GM19025 (cell line): Measurements from ENCODE around the gene NPIPB4.
"Not testable (repeated sequence)": the region's sequence is repeated elsewhere in the genome, so short reads cannot be mapped to it uniquely, and the experiment has no call there.

Experiments
- ATAC-seq: cut with Tn5 transposase; IDR thresholded peaks from one replicate; pipeline ENCODE4 v1.9.1; 2021; ENCODE audit warnings: mild to moderate bottlenecking, low read depth, moderate library complexity; ENCODE audit not compliant: unreplicated experiment

Gene NPIPB4

DNA sequence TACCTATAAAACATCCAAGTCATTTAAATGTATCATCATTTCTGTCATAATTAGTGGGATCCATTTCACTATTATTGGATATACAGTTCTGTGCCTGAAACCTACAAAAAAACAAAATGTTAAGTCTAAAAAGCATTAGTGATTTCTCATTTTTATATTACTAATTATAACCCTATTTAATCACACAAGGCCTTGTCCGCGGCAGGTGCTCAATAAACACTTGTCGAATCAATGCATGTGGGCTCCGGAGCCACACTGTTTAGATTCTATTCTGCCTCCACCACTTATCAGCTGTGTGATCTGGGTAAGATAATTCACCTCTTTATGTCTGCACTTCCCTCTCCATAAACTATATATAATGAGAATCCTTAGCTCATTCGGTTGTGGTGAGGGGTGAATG lies at the start of gene NPIPB4:
Gene NPIPB4 (minus strand): TSS at position 101 of the 400 bp plus-strand sequence. CDS start 378 bp downstream, outside the sequence.
- not testable (repeated sequence) for ATAC-seq

DNA sequence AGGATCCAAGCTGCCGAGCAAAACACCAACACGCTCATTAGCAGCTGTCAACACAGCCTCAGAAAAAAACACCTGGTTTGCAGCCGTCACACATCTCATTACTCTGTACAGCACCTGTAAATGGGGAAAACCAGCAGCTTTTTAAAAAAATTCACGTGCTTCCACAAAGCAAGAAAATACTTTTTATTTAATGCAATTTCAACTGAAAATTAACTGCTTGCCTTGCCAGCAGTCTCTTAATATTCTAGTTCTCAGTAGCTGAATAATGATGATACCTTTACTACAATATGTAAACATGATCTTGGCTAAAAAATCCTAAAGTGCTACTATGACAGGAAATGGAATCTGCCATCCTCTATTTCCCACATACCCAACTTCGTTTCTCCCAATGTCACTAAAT lies 41.4 kb upstream of the NPIPB4 start:
- ATAC-seq: not testable (repeated sequence)

DNA sequence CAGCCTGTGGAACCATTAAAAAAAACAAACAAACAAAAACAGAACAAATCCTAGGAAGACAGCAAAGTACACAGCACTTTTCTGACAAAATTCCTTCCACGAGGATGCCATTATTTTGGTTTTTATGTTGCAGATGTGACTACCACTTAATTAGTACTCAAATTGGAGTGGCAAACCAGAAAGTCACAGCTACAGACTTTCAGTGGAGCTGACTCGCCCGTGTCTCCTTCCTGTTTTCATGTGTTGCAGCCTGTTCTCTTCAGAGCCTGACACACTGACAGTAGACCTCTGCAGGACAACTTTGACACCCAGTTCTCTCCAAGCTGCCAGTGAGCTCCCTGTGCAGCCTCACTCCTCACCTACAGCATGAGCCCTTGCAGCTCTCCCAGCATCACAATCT lies 24.4 kb upstream of the NPIPB4 start:
- ATAC-seq: not testable (repeated sequence)

DNA sequence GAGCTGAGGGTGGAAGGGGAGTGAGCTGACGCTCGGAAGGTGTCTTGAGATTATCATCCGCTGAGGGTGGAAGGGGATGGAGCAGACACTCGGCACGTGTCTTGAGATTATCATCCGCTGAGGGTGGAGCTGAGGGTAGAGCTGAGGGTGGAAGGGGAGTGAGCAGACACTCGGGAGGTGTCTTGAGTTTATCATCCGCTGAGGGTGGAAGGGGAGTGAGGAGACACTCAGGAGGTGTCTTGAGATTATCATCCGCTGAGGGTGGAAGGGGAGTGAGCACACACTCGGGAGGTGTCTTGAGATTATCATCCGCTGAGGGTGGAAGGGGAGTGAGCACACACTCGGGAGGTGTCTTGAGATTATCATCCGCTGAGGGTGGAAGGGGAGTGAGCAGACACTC lies 20.4 kb downstream of the NPIPB4 start:
- ATAC-seq: not testable (repeated sequence)

DNA sequence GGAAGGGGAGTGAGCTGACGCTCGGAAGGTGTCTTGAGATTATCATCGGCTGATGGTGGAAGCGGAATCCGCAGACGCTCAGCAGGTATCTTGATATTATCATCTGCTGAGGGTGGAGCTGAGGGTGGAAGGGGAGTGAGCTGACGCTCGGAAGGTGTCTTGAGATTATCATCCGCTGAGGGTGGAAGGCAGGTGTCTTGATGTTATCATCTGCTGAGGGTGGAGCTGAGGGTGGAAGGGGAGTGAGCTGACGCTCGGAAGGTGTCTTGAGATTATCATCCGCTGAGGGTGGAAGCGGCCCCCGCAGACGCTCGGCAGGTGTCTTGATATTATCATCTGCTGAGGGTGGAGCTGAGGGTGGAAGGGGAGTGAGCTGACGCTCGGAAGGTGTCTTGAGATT lies 21.2 kb downstream of the NPIPB4 start:
- not testable (repeated sequence) for ATAC-seq

DNA sequence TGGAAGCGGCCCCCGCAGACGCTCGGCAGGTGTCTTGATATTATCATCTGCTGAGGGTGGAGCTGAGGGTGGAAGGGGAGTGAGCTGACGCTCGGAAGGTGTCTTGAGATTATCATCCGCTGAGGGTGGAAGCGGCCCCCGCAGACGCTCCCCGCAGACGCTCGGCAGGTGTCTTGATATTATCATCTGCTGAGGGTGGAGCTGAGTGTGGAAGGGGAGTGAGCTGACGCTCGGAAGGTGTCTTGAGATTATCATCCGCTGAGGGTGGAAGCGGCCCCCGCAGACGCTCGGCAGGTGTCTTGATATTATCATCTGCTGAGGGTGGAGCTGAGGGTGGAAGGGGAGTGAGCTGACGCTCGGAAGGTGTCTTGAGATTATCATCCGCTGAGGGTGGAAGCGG lies 21.8 kb downstream of the NPIPB4 start:
- not testable (repeated sequence) for ATAC-seq

DNA sequence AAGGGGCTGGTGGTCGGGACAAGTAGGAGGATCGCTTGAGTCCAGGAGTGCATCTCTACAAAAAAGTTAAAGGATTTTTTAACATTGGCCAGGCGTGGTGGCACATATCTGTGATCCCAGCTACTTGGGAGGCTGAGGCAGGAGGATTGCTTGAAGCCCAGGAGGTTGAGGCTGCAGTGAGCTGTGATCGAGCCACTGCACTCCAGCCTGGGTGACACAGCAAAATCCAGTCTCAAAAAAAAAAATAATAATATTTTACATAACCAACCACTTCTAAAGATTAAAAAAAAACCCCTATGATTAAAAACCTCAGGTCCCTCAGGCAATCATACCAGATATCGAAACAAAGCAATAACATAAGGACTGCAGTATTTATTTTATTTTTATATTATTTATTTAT lies 23.3 kb downstream of the NPIPB4 start:
- ATAC-seq: not testable (repeated sequence)

DNA sequence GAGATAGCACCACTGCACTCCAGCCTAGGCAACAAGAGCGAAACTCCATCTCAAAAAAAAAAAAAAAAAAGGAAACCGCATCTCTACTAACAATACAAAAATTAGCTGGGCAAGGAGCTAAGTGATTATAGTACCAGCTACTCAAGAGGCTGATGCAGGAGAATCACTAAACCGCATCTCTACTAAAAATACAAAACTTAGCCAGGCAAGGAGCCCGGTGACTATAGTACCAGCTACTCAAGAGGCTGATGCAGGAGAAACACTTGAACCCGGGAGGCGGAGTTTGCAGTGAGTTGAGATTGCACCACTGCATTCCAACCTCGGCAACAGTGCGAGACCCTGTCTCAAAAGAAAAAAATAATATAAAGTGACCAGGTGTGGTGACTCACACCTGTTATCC lies 27.6 kb downstream of the NPIPB4 start:
- not testable (repeated sequence) for ATAC-seq

DNA sequence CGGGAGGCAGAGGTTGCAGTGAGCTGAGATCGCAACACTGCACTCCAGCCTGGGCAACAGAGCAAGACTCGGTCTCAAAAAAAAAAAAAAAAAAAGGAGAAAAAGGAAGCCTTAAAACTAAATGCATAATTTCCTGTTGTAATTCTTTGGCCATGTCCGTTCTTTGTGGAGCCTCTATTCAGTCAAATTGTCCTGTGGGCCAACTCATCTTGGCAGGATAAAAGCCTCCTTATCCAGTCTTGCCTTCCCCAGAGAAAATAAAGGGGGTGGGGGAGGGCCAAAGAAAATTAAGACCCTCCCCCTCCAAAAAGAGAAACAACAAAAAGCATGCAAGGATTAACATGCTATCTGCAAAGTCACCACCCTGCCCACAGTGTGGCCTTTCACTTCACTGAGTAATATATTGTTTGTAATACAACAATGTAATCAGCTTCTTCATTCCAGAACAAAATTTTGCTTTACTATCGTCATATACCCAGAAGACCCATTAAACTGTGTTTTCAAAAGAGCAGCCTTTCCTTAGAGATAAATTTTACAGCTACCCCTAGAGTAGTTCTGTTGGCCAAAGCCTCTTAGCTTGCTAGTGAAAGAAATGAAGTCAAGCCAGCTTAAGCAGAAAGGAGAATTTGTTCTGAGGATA lies 31.4 kb downstream of the NPIPB4 start:
- not testable (repeated sequence) for ATAC-seq

DNA sequence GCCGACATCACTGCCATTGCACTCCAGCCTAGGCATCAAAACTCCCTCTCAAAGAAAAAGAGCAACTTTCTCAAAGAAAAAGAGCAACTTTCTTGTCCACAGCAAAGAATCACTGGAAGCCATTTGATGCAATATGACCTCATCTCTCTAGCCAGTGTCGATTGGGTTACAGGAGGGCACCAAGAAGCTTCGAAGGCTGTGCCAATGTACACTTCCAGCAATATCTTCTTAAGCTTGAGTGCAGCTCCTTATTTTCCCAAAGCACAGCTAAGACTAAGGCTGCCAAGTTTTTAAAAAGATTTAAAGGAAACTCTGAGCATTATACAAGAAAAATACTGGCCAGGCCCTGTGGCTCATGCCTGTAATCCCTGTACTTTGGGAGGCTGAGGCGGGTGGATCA lies 32.0 kb downstream of the NPIPB4 start:
- not testable (repeated sequence) for ATAC-seq

DNA sequence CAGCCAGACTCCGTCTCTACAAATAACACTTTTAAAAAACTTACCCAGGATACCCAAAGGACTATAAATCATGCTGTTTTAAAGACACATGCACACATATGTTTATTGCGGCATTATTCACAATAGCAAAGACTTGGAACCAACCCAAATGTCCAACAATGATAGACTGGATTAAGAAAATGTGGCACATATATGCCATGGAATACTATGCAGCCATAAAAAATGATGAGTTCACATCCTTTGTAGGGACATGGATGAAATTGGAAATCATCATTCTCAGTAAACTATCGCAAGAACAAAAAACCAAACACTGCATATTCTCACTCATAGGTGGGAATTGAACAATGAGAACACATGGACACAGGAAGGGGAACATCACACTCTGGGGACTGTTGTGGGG lies 34.3 kb downstream of the NPIPB4 start:
- not testable (repeated sequence) for ATAC-seq

DNA sequence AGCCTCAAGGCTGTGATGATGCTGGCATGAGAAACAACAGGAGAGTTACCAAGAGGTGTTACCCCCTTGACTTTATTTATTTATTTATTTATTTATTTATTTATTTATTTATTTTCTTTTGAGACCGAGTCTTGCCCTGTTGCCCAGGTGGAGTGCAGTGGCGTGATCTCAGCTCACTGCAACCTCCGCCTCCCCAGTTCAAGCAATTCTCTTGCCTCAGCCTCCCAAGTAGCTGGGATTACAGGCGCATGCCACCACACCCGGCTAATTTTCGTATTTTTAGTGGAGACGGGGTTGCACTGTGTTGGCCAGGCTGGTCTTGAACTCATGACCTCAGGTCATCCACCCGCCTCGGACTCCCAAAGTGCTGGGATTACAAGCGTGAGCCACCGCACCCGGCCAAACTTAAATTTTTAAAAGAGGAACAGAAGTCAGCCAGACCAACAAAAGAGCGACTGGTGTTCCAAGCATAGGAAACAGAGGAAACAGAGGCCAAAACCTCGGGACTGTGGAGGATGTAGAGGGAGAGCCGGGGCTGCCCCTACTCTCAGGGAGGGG lies 36.6 kb downstream of the NPIPB4 start:
- not testable (repeated sequence) for ATAC-seq

DNA sequence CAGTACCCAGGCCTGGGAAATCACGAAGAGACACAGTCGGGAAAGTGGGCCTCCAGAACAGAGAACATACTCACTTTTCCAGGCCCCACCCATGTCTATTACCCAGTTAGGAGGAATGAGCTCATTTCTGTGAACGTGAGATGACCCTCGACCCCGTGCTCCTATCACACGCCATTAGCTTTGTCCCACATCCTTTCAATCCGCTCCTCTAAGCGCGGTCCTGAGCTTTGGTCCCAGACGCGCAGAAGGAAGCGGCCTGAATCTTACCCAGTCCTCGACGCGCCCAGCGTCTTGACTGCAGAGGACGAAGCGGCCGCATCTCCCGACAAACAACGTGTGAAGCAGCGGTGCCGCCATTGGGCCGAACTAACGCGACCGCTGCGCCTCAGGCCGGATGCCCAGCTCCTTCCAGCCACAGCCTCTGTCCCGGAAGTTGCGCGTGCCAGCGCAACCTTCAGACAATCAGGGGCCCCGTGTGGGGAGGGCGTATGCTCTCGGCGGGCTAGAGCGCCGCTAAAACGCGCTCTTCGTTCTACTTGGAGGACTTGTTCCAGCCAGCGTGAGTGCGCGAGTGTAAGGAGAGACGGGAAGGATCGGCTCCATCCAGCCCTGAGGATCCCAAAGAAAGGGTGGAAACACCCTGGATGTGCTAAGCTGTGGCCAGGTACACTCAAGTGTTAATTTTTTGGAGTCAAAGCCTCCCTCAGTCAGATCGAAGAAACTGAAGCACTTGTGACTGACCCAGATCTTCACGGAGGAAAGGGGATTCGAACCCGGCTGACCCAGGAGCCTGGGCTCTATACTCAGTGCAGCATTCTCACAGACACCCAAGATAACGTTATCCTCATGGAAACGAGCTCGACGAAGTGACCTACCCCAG lies 37.3 kb downstream of the NPIPB4 start:
- ATAC-seq: peak; percentile 97

DNA sequence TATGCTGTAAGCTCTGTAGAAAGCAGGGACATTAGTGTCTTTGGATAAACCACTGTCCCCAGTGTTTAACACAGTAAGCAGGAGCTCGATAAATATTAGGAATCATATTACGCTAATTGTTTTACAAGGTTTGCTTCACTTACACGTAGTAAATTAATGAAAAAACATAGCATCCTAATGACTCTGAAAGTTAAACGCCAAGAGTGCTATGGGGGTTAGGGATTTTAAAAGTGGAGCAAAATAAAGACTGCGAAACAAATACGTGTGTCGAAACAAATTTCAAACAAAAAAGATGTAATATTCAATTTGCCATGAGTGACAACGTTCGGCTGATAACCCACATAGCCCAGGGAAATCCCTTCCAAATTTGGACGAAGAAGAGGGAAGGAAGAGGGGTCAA lies 37.9 kb downstream of the NPIPB4 start:
- ATAC-seq: not testable (repeated sequence)

DNA sequence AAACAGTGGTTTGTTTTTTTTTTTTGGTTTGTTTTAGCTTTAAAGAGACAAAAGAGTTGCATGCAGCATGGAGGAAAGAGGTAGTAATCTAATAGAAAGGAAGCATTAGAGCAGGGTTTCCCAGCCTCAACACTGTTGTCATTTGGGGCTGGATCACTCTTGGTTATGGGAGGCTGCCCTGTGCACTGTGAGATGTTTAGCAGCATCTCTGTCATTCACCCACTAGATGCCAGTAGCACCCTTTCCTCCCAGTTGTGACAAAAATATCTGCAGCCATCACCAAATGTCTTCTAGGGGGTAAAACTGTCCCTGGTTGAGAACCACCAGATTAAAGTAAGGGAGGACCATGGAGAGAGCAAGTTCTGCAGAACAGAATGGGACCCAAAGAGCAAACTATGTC lies 40.5 kb downstream of the NPIPB4 start:
- not testable (repeated sequence) for ATAC-seq

DNA sequence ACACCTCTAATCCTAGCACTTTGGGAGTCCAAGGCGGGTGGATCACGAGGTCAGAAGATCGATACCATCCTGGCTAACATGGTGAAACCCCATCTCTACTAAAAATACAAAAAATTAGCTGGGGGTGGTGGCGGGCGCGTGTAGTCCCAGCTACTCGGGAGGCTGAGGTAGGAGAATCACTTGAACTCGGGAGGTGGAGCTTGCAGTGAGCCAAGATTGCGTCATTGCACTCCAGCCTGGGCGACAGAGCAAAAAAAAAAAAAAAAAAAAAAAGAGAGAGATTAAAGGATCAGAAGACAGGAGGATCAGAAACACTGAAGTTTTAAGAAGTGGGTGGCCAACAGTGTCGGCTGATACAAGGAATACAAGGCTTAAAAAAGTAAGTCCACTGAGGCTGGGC lies 41.9 kb downstream of the NPIPB4 start:
- not testable (repeated sequence) for ATAC-seq

DNA sequence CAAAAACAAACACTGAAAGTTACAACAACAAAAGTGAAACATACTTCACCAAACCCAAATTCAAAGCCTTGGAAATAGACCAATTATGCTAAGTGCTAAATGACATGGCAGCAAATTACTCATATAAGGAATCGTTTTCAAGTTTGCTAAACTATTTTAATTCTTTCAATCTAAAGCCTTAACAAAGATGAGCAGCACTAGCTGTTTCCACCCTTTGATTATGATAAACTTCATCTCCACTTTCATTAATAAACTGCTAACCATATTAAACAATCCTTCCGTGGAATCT lies 55.2 kb downstream of the NPIPB4 start:
- ATAC-seq: not testable (repeated sequence)

DNA sequence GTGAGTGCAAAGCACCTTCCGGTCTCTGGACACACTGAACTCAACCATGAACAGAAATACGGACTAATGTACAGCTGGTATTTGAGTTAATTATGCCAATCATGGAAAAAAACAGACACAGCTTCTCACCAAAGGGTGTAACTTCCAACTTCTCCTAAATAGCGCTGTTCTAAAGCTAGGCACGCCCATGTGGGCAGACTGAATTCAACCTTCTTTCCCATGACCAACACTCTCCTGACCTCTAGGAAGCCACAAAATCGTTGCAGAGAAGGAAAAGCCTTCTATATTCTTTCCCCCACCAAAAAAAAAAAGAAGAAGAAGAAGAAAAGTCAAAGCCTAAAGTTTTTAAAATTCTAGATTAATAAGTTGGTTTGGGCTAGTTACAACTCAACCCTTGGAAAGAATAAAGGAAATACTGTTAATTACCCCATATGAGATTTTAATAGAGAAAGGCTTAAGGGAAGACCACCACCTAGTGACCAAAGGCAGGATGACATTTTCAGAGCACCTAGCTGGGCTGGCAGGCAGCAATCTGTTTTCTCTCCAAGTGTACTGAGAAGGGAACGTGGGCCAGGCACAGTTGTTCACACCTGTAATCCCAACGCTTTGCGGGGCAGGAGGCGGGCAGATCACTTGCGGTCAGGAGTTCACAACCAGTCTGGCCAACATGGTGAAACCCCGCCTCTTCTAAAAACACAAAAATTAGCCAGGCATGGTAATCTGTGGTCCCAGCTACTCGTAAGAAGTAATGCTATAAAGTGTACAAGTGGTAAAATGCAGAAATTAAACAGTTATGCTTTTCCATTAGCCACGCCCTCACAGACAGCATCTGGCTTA lies 55.8 kb downstream of the NPIPB4 start:
- not testable (repeated sequence) for ATAC-seq

DNA sequence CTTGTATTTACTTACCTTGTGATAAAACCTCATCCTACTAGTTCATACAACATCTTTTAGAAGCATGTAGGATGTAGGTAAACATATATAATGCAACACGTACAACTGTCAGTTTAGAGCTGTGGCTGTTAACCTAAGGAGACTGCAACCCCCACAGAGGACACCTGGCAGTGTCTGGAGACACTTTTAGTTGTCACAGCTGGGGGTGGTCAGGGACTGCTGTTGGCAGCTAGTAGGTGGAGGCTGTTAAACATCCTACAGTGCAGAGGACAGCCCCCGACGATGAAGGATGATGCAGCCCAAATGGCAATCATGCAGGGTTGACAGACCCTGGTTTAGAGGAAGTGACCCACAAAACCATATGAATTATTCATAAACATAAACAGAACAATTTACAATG lies 59.0 kb downstream of the NPIPB4 start:
- ATAC-seq: not testable (repeated sequence)

DNA sequence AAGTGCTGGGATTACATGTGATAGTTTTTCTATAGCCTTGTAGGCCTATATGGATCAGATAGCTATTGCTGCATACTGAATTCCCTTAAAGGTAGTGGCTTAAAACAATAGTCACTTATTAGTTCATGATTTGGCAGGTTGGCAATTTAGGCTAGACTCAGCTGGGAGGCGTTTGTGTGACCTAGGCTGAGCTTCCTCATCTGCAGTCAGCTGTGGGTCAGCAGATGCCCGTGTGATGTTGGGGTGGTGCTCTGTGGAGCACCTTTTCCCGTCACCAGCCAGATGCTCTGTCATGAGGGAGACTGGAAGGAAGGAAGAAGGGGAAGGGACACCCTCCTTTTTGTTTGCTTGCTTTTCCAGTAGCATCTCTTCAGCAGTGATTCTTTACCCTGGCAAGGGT lies 64.2 kb downstream of the NPIPB4 start:
- ATAC-seq: not testable (repeated sequence)

DNA sequence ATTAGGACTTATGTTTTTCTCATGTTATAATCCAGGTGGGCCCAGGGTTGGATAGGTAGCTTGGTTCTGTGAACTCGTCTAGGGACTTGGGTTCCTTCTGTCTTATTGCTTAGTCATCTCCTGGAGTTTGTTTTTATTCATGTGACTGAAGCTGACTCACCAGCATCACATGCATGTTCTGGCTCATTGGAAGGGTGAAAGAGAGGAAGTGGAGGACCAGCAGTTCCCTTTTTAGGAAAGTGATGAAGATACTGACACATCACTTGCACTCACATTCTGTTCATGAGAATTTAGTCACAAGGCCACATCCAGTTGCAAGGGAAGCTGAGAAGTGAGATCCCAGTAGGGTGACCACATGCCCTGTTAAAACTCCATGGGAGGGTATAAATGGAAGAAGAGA lies 67.0 kb downstream of the NPIPB4 start:
- ATAC-seq: not testable (repeated sequence)
